ENCODE results near the gene PBX1.

The PBX1 gene

DNA sequence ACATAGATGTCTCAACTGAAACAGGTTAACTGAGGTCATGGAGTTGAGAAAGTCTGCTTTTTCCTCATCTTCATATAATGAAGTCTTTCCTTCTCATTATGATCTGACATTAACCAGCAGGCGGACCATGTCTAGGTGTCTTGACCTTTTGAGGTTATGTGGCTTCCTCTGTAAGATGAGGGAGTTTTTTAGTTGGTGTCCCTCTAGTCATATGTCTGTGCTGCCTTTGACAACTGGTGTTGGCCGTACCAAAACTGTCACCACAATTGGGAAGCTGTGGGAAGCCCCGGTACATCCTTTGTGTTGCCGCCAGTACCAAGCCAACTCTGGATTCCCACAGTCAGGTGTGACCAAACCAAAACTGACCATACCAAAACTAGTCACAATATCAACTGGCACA lies 105.1 kb downstream of the PBX1 start:
- TF ChIP-seq CTCF (IDR thresholded peaks at IDR 0.05; ENCODE audit: low read depth, low read length) = no peak
- no peak for DNase-seq (ENCODE audit: low read depth in 2 of 2)

GRCh38 chr1:164667001-164667400 lies 108.0 kb downstream of the PBX1 start:
- DNase-seq (ENCODE audit: low read depth in 2 of 2) = no peak
- no peak overlapping the region for H3K4me3 ChIP-seq (replicated peaks in 1 of 2; ENCODE audit: low read depth in 2 of 2, low read length in 2 of 2)
- TF ChIP-seq CTCF (IDR thresholded peaks at IDR 0.05; ENCODE audit: low read depth, low read length) = no peak

More for the DNA sequence above, 105.1 kb downstream of the PBX1 start:
- H3K4me3 ChIP-seq (replicated peaks in 1 of 2; ENCODE audit: low read depth in 2 of 2, low read length in 2 of 2) = no peak overlapping the region

- H3K4me3 ChIP-seq (replicated peaks in 1 of 2; ENCODE audit: low read depth in 2 of 2, low read length in 2 of 2) = no peak overlapping the region
- no peak for TF ChIP-seq CTCF (IDR thresholded peaks at IDR 0.05; ENCODE audit: low read depth, low read length)
- no peak for DNase-seq (ENCODE audit: low read depth in 2 of 2)
Observed at GRCh38 chr1:164667600-164667999, 108.6 kb downstream of the PBX1 start.

DNA sequence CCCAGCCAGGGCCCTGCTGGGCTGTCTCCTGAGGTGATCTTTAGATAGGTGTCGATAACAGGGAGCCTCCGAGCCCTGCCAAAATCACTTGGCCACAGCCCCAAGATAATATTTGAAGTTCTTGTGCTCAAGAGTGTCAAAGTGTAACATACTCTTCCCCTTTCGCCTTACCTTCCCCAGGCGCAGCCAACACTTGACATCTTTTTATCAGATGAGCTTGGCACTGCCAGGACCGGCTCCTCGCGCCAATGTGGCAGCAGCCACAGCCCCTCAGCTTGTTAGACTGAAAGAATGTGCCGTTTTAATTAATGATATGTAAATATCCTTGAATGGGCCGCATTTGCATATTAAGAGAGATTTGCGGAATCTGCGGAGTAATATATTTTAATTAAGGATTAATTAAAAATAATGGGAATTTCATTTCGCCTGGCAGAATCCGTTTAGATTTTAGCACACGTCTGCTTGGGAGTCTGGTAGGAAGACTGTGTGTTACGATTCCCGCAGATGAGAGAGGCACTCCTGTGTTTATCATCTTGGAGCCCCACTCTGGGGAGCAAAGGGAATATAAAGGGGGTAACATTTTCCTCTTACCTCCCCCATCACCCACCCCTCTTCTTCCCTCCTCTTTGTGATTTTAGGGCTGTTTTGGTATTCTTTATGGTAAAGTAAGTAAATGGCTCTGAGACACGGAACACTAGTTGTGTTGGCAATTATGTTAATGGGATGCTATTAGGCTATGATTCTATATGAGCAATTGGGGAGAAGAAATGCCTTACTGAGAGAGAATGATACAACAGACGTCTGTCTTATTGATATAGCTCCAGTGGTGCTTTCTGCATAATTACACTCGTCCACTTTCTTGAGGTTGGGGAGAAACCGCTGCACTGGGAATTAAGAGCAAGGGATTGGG lies 109.8 kb downstream of the PBX1 start:
- no peak overlapping the region for H3K4me3 ChIP-seq (replicated peaks in 1 of 2; ENCODE audit: low read depth in 2 of 2, low read length in 2 of 2)
- TF ChIP-seq CTCF (IDR thresholded peaks at IDR 0.05; ENCODE audit: low read depth, low read length) = no peak
- DNase-seq (ENCODE audit: low read depth in 2 of 2) = no peak

GRCh38 chr1:164670026-164670425 lies 111.0 kb downstream of the PBX1 start:
- no peak overlapping the region for H3K4me3 ChIP-seq (replicated peaks in 1 of 2; ENCODE audit: low read depth in 2 of 2, low read length in 2 of 2)
- DNase-seq (ENCODE audit: low read depth in 2 of 2) = no peak
- no peak for TF ChIP-seq CTCF (IDR thresholded peaks at IDR 0.05; ENCODE audit: low read depth, low read length)

DNA sequence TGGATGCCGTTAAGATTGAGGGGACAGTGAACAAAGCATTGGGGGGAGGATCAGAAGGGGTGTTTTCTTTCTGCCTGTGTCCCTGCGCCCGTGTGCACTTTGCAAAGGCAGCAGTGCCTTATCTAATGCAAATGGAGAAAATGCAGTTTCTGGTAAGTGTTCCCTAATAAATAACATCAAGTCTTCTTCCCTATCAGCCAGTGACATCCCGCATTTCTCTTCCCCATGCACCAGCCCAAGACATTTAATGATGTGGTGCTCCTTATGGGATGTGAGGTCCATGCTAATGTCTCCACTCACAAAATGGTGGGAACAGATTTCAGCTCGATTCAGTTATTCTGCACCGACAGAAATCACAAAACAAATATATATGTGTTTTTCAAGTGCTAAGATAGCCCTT lies 111.8 kb downstream of the PBX1 start:
- H3K4me3 ChIP-seq (replicated peaks in 1 of 2; ENCODE audit: low read depth in 2 of 2, low read length in 2 of 2) = no peak overlapping the region
- no peak for DNase-seq (ENCODE audit: low read depth in 2 of 2)
- no peak for TF ChIP-seq CTCF (IDR thresholded peaks at IDR 0.05; ENCODE audit: low read depth, low read length)
